PC-3 (cell line): ENCODE measurements around the gene MAST4. TPM values are rescaled to one million over a fixed set of nuclear protein-coding genes. Genes with fewer than 3 reads are reported as not detected.

Experiments
- ATAC-seq: fragments of 200-7000 bp; cut with Tn5 transposase; 2 replicates; pipeline ENCODE4 v1.9.1; 2020; ENCODE audit warnings: mild to moderate bottlenecking, moderate library complexity
- BruUV-seq: library from RNA; stranded (reverse); fragments of 400-500 nt; replicated peaks from 2 replicates; lab custom pipeline; 2021; lab: Mats Ljungman, UMichigan
- CTCF ChIA-PET: fragments of 300-600 bp; sonication (Branson Sonifier 250); formaldehyde crosslinking; loops from one replicate; lab custom pipeline; 2022; ENCODE audit warnings: antibody characterized with exemption; lab: Charles Lee
- POLR2A ChIA-PET: fragments of 300-600 bp; sonication (Branson Sonifier 250); formaldehyde crosslinking; loops from one replicate; lab custom pipeline; 2022; ENCODE audit warnings: antibody characterized with exemption; ENCODE audit not compliant: unreplicated experiment; lab: Charles Lee
- DNase-seq: peaks from one replicate; pipeline ENCODE4 v3.0.0-alpha.2; 2015
- H2AFZ ChIP-seq: fragments of 300-600 bp; sonication (generic); 2 replicates; pipeline ENCODE4 v1.6.0; 2016; ENCODE audit warnings: antibody characterized with exemption, low read length
- H3F3A ChIP-seq: fragments of 300-600 bp; sonication (generic); one replicate; pipeline ENCODE4 v1.6.0; 2017; ENCODE audit warnings: antibody characterized with exemption, low read length, control low read depth, mild to moderate bottlenecking; ENCODE audit not compliant: unreplicated experiment
- H3K27ac ChIP-seq: fragments of 300-600 bp; sonication (generic); 2 replicates; pipeline ENCODE4 v1.5.1; 2016; ENCODE audit warnings: mild to moderate bottlenecking, low read length
- H3K27me3 ChIP-seq: fragments of 300-600 bp; sonication (generic); 2 replicates; pipeline ENCODE4 v1.6.1; 2016; ENCODE audit warnings: low read length, mixed read lengths
- H3K36me3 ChIP-seq: fragments of 300-600 bp; sonication (generic); 2 replicates; pipeline ENCODE4 v1.6.1; 2016; ENCODE audit warnings: low read depth, mixed run types, low read length, mixed read lengths
- H3K4me1 ChIP-seq: fragments of 300-600 bp; sonication (generic); 2 replicates; pipeline ENCODE4 v1.5.1; 2016; ENCODE audit warnings: low read length; ENCODE audit not compliant: insufficient read depth
- H3K4me2 ChIP-seq: fragments of 300-600 bp; sonication (generic); 2 replicates; pipeline ENCODE4 v1.6.0; 2016; ENCODE audit warnings: low read length
- H3K4me3 ChIP-seq: fragments of 300-600 bp; sonication (generic); 2 replicates; pipeline ENCODE4 v1.5.1; 2016; ENCODE audit warnings: mild to moderate bottlenecking, low read length, mixed read lengths
- H3K79me2 ChIP-seq: fragments of 300-600 bp; sonication (generic); 2 replicates; pipeline ENCODE4 v1.6.1; 2017; ENCODE audit warnings: low read length, mixed read lengths
- H3K9ac ChIP-seq: fragments of 300-600 bp; sonication (generic); 2 replicates; pipeline ENCODE4 v1.6.0; 2016; ENCODE audit warnings: mild to moderate bottlenecking, low read length
- H3K9me2 ChIP-seq: fragments of 300-600 bp; sonication (generic); replicated peaks from 2 replicates; pipeline ENCODE4 v1.6.1; 2016; ENCODE audit warnings: mixed run types, low read length, mixed read lengths
- H3K9me3 ChIP-seq: fragments of 300-600 bp; sonication (generic); 2 replicates; pipeline ENCODE4 v1.6.1; 2016; ENCODE audit warnings: low read length, mixed read lengths
- H4K20me1 ChIP-seq: fragments of 300-600 bp; sonication (generic); 2 replicates; pipeline ENCODE4 v1.6.1; 2016; ENCODE audit warnings: low read length, mixed read lengths
- CTCF ChIP-seq: fragments of 300-600 bp; sonication (generic); conservative IDR thresholded peaks from 2 replicates; pipeline ENCODE4 v1.5.1; 2017; ENCODE audit warnings: antibody characterized with exemption, low read depth, mild to moderate bottlenecking, low read length
- EZH2 ChIP-seq: fragments of 300-600 bp; sonication (generic); IDR thresholded peaks from one replicate; pipeline ENCODE4 v1.6.1; 2017; ENCODE audit warnings: antibody characterized with exemption, mild to moderate bottlenecking, low read length; ENCODE audit not compliant: unreplicated experiment
- EZH2phosphoT487 ChIP-seq: fragments of 300-600 bp; sonication (generic); IDR thresholded peaks from 2 replicates; pipeline ENCODE4 v1.6.1; 2018; ENCODE audit warnings: mild to moderate bottlenecking, antibody characterized with exemption, low read length, borderline replicate concordance
- intact Hi-C: fragments of 100-400 bp; cut with micrococcal nuclease; formaldehyde crosslinking; loops from 2 replicates; pipeline ENCODE4 v1.9.0; 2023
- total RNA-seq: library from RNA; depleted of rRNA; stranded (reverse); fragments of >200 nt; gene quantifications from 2 replicates; pipeline ENCODE4 v1.2.3, GENCODE V29; 2014

Gene MAST4
- total RNA-seq, 1 experiment from 2014 or later = 7.9 TPM

- TF ChIP-seq EZH2phosphoT487 (no peak), CTCF (no peak), EZH2 (no peak)
- peaks cover 5% of the 10 kb centered on the region; the same call in 1 of the 2 replicates for H4K20me1 ChIP-seq
- no peak for ATAC-seq
- no peaks in the 10 kb centered on the region for H3K9me3 ChIP-seq
- intact Hi-C loops = no loop called here
- no peak overlapping the region for H3K4me2 ChIP-seq
- no peak overlapping the region for H3K9ac ChIP-seq
- H3K9me2 ChIP-seq = no peaks in the 10 kb centered on the region
- H3K27me3 ChIP-seq = no peaks in the 10 kb centered on the region
- no peak for DNase-seq
- no TSS peak for BruUV-seq
- H3F3A ChIP-seq = no peaks in the 10 kb centered on the region
- peaks cover 47% of the 10 kb centered on the region for H3K79me2 ChIP-seq
- no peak overlapping the region for H3K27ac ChIP-seq
- ChIA-PET POLR2A (no interaction called here), CTCF (no interaction called here)
- no peak overlapping the region for H3K4me3 ChIP-seq
- no peak overlapping the region for H2AFZ ChIP-seq
- H3K36me3 ChIP-seq = no peaks in the 10 kb centered on the region
- peaks cover 15% of the 10 kb centered on the region for H3K4me1 ChIP-seq
Observed at GRCh38 chr5:67033880-67034651, 437.9 kb downstream of the MAST4 start.

GRCh38 chr5:67035098-67035740 lies 439.0 kb downstream of the MAST4 start:
- H2AFZ ChIP-seq = no peak overlapping the region
- ChIA-PET POLR2A (no interaction called here), CTCF (no interaction called here)
- H3K27ac ChIP-seq = no peak overlapping the region
- H3F3A ChIP-seq = no peaks in the 10 kb centered on the region
- H3K4me1 ChIP-seq = peaks cover 18% of the 10 kb centered on the region
- no peak for DNase-seq
- H3K79me2 ChIP-seq = peaks cover 57% of the 10 kb centered on the region
- no TSS peak for BruUV-seq
- no peak overlapping the region for H3K9ac ChIP-seq
- no peaks in the 10 kb centered on the region for H3K27me3 ChIP-seq
- TF ChIP-seq EZH2 (no peak), EZH2phosphoT487 (no peak), CTCF (no peak)
- ATAC-seq = no peak
- no peaks in the 10 kb centered on the region for H3K36me3 ChIP-seq
- no peaks in the 10 kb centered on the region for H3K9me2 ChIP-seq
- H3K9me3 ChIP-seq = no peaks in the 10 kb centered on the region
- H4K20me1 ChIP-seq = peaks cover 5% of the 10 kb centered on the region; the same call in 1 of the 2 replicates
- no peak overlapping the region for H3K4me3 ChIP-seq
- no peak overlapping the region for H3K4me2 ChIP-seq
- intact Hi-C loops = no loop called here

DNA sequence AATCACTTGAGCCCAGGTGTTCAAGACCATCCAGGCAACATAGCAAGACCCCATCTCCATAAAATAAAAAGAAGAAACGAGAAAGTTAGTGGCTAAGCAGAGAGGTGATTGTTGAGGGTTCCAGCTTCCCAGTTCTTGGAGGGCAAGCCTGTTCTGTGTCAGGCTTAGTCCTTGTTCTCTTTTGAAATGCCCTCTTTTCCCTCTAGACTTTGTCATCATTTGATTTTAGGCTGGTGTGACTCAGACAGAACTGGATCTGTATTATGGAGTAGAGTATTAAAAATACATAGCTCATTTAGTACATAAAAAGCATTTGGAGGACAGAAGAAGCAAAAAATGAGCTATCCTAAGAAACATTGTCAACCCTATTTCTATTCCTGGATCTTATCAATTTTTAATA lies 441.0 kb downstream of the MAST4 start:
- ChIA-PET POLR2A (no interaction called here), CTCF (no interaction called here)
- TF ChIP-seq EZH2phosphoT487 (no peak), EZH2 (no peak), CTCF (no peak)
- H3K4me1 ChIP-seq = peaks cover 18% of the 10 kb centered on the region
- H4K20me1 ChIP-seq = no peaks in the 10 kb centered on the region; the same call in 1 of the 2 replicates
- no peaks in the 10 kb centered on the region for H3K9me3 ChIP-seq
- no TSS peak for BruUV-seq
- H3K27me3 ChIP-seq = no peaks in the 10 kb centered on the region
- intact Hi-C loops = no loop called here
- H3K36me3 ChIP-seq = no peaks in the 10 kb centered on the region
- H3K9ac ChIP-seq = no peak overlapping the region
- ATAC-seq = 0 out of 2 replicates have a peak, but pooled peaks have one; percentile 43
- DNase-seq = peak; percentile 16
- no peak overlapping the region for H3K27ac ChIP-seq
- no peak overlapping the region for H2AFZ ChIP-seq
- H3K79me2 ChIP-seq = peaks cover 52% of the 10 kb centered on the region
- H3K4me2 ChIP-seq = no peak overlapping the region
- no peak overlapping the region for H3K4me3 ChIP-seq
- H3K9me2 ChIP-seq = no peaks in the 10 kb centered on the region
- H3F3A ChIP-seq = no peaks in the 10 kb centered on the region
